D341Med (cell line): ENCODE results near the gene KCNH1.

ENCODE experiments used
- DNase-seq: peaks from one replicate; pipeline ENCODE4 v3.0.0; 2012; ENCODE audit warnings: low spot score

KCNH1 gene, protein sequence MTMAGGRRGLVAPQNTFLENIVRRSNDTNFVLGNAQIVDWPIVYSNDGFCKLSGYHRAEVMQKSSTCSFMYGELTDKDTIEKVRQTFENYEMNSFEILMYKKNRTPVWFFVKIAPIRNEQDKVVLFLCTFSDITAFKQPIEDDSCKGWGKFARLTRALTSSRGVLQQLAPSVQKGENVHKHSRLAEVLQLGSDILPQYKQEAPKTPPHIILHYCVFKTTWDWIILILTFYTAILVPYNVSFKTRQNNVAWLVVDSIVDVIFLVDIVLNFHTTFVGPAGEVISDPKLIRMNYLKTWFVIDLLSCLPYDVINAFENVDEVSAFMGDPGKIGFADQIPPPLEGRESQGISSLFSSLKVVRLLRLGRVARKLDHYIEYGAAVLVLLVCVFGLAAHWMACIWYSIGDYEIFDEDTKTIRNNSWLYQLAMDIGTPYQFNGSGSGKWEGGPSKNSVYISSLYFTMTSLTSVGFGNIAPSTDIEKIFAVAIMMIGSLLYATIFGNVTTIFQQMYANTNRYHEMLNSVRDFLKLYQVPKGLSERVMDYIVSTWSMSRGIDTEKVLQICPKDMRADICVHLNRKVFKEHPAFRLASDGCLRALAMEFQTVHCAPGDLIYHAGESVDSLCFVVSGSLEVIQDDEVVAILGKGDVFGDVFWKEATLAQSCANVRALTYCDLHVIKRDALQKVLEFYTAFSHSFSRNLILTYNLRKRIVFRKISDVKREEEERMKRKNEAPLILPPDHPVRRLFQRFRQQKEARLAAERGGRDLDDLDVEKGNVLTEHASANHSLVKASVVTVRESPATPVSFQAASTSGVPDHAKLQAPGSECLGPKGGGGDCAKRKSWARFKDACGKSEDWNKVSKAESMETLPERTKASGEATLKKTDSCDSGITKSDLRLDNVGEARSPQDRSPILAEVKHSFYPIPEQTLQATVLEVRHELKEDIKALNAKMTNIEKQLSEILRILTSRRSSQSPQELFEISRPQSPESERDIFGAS

DNA sequence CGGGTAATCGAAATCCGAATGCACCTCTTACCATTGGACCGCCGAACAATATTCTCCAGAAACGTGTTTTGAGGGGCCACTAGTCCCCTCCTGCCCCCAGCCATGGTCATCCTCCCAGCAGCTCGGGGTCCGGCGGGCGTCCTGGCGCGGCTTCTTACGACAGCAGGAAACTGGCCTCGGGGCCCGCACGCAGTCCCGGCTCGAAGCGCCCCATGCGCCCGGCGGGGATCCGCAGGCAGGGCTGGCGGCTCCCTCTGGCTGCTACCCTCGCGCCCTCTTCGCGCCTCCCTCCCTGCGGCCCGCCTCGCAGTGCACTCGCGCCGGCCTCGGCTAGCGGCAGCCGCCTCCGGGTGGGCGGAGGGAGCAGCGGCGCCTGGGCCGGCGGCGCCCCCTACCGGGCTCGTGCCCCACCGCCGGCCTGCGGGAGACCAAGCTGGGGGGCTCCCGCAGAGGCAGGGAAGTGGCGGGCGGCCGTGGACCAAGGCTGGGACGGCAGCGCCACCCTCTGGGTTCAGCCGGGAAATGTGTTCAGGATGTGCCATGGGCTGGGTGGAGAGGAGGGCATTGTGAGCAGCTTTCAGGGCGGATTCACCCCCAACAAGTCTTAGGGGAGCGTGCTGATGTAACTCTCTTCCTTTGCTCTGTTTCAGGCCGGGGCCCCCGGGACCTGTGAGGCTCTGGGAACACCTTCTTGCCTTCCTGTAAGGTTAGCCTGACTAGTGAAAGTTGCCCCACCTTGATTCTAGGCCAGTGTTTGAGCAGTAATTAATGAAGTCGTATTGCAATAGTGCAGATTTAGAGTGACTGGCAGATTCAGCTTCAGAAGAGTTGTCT is at the start of gene KCNH1:
Gene KCNH1 (minus strand): TSS at position 313 of the 834 bp plus-strand sequence. CDS start 203 bp downstream, at position 110.
- DNase-seq: peak; percentile 99

DNA sequence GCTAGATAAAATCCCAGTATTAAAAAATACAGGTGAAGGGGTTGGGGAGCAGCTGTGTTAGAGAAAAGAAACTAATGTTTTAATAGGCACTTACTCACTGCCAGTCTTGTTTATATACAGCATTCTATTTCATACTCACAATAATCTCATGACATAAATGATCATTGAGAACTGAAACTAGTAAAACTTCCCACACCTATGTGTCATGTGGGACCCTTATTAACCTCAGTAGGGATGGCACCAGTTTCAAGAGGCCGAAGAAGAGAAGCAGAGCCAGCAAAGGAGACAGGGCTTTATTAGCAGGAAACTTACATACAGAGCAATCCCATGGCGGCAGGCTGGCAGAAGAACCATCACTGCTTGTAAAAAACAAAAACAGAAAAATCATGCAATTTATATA is 48.8 kb upstream of the KCNH1 start:
- DNase-seq: no peak

DNA sequence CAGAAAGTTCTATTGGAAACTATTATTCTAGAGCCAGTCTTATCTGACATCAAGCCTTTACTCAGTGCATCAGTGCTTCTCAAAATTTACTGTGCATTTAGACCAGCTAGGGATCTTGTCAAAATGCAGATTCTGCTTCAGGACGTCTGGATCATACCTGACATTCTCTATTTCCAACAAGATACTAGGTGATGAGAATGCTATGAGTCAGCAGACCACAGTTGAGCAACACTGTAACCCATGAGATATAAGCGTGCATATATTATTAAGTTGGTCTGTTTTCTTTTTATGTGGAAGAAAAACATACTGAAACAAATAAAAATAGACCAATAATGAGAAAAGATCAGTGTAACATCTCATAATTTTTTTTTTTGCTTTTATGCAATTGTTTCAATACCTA is 40.4 kb upstream of the KCNH1 start:
- no peak for DNase-seq

DNA sequence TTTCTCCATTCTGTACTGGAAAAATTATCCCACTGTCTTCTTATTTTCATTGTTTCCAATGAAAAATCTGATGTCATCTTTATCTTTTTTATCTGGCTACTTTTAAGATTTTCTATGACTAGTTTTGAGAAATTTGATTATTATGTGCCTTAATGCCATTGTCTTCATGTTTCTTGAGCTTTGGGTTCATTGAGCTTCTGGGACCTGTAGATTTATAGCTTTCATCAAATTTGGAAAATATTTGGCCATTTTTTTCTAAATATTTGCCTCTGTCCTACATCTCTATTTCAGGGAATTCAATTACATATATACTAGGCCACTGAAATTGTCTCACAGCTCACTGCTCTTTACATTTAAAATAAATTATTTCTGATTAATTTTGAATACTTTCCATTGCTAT is 38.7 kb upstream of the KCNH1 start:
- no peak for DNase-seq

DNA sequence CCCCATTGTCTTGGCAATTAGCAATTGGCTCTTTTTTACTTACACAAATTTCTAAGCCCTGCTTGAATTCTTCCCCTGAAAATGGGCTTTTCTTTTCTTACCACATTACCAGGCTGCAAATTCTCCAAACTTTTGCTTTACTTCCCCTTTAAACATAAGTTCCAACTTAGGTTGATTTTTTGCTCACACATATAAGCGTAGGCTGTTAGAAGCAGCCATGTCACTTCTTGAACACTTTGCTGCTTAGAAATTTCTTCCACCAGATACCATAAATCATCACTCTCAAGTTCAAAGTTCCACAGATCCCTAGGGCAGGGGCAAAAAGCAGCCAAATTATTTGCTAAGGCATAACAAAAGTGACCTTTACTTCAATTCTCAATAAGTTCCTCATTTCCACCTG is 35.4 kb upstream of the KCNH1 start:
- DNase-seq: no peak

DNA sequence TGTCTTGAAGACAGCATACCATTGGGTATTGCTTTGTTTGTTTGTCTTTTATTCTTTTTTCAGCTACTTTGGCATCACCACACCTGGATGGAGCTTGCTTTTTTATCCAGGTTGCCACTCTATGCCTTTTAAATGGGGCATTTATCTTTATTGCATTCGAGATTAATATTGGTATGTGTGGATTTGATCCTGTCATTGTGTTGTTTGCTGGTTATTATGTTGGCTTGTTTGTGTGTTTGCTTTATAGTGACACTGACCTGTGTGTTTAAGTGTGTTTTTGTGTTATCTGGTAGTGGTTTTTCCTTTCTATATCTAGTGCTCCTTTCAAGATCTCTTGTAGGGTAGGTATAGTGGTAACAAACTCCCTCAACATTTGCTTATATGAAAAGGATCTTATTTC is 24.9 kb upstream of the KCNH1 start:
- DNase-seq: no peak

DNA sequence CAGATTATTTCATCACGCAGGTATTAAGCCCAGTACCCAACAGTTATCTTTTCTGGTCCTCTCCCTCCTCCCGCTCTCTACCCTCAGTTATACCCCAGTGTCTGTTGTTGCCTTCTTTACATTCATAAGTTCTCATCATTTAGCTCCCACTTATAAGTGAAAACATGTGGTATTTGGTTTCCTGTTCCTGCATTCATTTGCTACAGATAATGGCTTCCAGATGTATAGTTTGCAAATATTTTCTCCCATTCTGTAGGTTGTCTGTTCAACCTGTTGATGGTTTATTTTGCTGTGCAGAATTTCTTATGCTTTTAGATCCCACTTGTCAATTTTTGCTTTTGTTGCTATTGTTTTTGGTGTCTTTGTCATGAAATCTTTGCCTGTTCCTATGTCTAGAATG is 21.1 kb upstream of the KCNH1 start:
- no peak for DNase-seq

DNA sequence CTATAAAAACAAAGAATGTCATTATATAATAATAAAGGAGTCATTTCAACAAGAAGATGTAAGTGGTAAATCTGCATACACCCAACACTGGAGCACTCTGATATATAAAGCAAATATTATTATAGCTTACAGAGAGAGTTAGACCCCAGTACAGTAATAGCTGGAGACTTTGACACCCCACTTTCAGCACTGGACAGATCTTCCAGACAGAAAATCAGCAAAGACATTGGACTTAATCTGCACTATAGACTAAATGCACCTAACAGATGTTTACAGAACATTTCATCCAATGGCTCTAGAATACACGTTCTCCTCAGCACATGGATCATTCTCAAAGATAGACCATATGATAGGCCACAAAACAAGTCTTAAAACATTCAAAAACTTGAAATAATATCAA is 20.0 kb upstream of the KCNH1 start:
- DNase-seq: no peak

DNA sequence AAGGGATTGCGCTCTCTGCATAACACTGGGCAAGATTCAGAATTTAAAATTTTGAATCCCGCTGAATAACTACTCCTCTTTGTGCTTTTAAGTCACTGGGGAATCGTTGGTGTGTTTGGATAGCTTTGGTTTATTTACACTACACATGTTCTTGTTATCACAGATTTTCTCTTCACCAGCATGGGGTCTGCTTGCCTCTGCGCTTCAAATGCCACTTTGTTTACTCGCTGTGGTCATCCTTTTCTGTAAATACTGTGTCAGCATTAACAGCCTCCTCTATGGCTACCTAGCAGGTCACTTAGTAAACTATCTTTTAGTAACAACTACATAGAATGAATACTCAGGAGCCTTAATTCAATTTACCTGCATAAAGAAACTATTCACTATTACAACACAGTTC is 14.4 kb upstream of the KCNH1 start:
- no peak for DNase-seq

DNA sequence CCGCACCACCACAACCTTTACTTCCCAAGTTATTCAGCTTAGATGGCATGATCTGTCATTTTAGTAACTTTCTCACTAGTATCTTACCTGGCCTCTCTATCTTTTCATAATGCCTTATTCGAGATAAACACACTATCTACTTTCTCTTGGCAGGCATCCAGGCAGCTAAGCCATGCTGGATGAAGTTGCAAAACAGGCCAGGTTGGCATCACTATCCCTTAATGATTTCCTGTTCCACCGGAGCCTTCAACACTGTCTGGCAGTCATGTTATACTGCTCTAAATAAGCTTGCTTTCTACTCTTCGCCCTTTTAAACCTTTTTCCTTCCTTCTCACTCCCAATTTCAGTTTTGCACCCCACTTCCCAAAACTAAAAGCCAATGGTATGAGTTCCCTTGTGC is 12.0 kb upstream of the KCNH1 start:
- no peak for DNase-seq

DNA sequence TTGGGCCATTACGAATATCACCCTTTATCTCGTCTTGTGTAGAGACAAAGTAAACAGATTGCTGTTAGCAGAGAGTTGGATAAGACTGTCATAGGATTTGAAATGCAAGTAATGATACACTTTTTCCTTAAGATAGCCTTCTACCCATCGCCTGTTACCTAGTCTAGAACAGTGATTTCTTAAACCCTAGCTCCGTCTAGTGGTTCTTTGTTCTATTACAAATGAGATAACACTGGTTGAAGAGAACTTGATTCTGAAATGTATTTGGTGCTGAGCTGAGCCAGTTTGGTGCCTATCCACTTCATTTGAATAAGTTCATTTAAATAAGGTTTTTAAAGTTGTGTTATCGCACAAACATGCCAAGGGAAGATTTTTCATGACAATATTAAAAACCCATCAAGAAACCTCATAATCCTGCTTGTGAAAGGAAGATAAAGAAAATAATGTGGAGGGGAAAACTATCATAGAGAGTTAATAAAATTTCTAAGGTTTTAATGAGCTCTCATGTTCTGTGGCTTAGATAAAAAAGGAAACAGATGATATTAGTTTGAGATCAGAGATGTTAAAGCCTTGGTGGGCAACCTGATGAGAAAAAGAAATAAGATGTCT is 1.5 kb upstream of the KCNH1 start:
- peak; percentile 52 for DNase-seq

DNA sequence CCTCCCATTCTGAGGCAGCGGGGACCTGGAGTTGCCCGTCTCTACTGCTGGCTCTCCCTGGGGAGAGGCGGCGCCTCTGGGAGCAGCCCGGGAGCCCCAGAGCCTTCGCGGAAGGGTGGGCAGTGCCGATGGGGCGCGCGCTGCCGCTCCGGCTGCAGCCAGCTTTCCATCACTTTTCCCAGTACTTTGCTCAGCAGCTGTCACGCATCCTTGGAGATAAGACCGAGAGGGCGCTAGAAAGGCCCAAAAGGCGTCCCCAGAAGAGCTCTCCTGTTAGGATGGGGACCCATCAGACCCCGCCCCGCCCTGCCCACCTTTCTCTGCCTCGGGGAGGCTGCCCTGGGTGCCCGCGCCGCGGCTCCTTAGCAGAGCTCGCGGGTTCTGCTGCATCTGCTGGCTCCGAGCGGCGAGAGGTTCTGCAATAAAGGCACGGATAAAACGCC is 534 bp downstream of the KCNH1 start:
- DNase-seq: peak; percentile 84

DNA sequence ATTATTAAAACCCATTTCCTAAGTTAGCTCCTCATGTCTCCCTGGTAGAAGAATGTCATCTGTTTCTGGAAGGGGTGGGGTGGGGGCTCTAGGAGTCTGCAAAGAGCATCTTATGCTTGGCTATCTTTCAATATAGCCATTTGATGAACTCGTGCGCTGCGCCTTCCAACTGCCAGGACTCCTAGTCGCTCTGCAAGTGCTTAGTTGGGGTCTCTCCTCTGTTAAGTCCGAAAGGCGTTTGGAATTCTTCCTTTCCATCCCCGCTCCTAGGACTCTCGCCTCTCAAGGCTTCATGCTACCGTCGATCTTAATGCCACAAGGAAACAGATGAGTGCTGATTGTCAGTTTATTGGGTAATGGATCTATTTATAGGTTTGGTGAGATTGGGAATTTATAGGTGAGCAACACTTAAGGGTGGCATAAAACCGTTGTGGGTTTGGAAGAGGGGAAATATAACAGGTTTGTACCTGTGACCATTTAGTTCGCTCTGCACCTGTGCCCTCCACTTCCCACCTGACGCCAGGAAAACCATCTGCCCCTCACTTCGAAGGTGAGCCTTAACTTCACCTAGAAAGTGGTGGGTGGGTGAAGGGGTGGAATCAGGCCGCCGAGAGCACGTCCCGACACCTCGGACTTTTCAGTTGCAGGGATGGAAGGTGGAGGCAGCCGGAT is 1.1 kb downstream of the KCNH1 start:
- DNase-seq: no peak

DNA sequence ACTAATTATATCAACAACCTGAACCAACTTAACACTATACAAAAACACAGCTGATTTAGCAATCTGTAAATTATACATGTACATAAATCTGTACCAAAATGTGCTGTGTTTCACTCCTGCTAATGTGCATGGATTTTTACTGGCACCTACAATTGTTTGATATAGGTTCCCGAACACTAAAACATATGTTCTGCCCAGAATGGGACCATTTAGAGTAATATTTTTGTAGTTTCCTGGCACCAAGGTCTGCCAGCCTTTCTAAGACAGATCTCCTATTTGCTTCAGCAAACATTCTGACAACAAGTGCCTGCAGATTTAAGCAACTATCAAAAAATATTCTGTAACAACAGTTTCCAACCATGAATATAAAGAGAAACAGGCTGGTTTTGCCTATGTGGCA is 4.2 kb downstream of the KCNH1 start:
- no peak for DNase-seq

DNA sequence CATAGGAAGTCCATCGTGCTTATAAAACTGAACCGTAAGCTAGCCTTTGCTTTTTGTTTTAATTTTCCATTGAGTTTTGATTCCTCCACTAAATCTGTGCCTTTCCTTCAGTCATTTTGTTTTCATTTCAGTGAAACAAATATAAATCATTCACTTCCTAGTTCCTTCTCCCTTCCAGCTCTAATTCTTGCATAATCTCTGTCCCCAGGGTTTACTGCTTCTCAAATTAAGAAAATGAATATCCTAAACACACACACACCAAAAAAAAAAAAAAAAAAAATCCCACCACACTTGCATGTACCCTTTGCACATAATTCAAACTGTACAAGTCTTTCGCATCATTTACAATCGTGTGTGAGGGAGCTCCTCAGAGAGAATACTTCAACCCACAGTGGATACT is 6.8 kb downstream of the KCNH1 start:
- no peak for DNase-seq

DNA sequence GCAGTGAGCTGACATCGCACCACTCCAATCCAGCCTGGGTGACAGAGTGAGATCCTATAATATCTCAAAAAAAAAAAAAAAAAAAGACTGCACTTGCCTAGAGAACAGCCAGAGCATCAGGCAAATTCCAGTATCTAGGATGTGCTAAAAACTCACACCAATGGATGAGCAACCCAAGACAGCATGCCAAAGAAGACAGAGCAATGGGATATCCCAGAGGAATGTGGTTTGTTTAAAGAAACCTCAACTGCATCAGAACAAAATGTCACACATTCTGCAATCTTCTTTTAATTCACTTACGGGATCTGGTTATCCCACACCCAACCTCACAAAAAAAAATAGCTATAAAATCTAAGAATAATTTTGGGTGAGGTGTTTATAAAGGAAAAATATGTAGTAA is 7.3 kb downstream of the KCNH1 start:
- no peak for DNase-seq

DNA sequence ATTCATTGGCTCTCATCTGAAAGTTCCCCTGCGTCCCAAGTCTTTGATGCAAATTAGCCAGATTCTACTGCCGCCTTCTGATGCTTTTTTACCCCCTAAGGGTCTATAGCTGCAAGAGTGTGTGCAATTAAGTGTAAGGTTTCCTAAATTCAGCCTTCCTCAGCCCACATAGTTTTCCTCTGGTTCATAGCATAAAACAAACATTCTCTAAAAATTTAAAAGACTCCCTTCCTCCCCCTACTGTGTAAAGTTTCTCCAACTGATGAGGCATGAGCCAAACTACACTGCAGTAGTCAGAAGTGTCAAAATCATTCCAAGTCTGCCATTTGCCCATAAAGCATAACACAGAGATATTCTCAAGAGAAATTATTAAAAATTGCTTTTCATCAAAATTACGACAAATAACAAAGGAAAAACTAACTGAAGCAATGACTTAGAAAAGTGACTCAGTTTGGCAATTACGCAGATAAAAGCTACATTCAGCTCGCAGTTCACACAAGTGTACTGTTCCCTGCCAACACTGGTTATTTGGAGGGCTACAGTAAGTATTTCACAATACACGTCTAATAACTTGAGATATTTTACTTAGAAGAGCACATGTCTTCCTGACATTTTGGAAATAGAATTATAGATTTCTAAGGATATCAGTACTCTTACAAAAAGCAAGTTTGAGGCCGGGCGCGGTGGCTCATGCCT is 15.4 kb downstream of the KCNH1 start:
- no peak for DNase-seq

DNA sequence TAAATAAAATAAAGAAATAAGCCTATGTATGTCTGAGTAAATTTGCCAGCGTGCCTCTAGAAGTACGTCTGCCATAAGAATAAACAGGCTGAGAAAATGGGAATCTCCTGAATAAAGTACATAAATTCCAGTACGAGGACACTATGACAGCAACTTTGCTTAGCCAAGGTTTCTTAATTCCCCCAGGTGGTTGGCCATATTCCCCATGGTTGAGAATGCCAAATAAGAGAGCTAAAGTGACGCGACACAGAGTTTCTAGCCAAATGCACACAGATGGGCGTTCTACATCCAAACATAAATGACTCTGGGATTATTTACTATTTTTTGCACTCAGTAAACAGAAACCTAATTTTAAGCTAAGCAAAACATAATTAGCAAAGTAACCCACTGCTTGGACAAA is 19.5 kb downstream of the KCNH1 start:
- no peak for DNase-seq

DNA sequence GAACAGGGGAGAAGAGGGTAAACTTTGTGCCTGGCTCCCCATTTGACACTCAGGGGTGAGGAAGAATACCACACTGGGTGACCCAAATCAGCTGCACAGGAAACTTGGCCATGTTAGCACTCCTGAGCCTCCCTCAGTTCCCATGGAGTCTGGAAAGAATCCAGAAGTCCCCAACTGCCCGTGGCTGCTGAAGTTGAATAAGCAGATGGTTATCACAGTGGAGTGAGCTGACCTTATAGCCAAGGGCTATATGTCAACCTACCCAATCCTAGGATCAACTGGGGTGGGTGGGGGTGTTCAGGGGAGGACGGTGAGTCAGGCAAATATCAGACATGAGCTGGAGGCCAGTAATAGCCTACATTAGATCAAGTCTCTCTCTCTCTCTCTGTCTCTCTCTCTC is 20.4 kb downstream of the KCNH1 start:
- DNase-seq: no peak

DNA sequence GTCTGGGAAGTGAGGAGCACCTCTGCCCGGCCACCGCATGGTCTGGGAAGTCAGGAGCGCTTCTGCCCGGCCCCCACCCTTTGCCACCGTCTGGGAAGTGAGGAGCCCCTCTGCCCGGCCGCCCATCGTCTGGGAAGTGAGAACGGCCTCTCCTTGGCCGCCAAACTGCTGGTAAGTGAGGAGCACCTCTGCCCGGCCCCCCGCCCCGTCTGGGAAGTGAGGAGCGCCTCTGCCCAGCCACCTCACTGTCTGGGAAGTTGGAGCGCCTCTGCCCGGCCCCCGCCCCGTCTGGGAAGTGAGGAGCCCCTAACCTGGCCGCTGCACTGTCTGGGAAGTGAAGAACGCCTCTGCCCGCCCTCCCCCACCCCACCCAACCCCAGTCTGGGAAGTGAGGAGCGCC is 22.6 kb downstream of the KCNH1 start:
- DNase-seq: no peak

DNA sequence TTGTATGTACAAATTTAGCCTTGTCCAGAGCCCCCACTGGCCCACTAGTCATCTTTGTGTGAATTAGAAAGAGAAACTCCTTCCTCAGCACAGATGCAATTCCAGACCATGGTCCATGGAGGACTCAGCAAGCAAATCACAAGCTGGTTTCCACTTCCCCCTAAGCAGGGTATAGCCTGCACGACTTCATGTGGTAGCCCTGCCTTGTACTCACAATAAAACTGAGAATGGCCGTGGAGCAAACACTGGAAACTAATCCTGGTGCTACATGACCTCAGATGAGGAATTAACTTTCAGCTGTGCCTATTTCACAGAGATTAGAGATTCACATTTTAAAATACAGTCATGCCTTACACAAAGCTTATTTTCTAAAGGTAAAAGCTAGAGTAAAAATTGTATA is 32.5 kb downstream of the KCNH1 start:
- DNase-seq: no peak
